Inflammatory macrophage (primary cell): ENCODE results near the gene C4B.
"Not testable (repeated sequence)": the region's sequence is repeated elsewhere in the genome, so short reads cannot be mapped to it uniquely, and the experiment has no call there.

Experiments
- DNase-seq, 2 donors: peaks; one replicate each; pipeline ENCODE4 v3.0.0-alpha.2; 2020 to 2022

C4B gene

GRCh38 chr6:31981744-31982143, 32.9 kb upstream of the C4B start, which contains the start of gene C4A:
TSS of gene C4A (plus strand) at chr6:31982057. CDS start at chr6:31982108, 51 bp downstream.
- DNase-seq, result not testable (repeated sequence)

GRCh38 chr6:31989363-31989762, 25.2 kb upstream of the C4B start:
- DNase-seq, result not testable (repeated sequence)

GRCh38 chr6:31994421-31994820, 20.2 kb upstream of the C4B start:
- DNase-seq, result not testable (repeated sequence)

- not testable (repeated sequence) for DNase-seq
Measured at GRCh38 chr6:31996385-31996784, 18.2 kb upstream of the C4B start.

- not testable (repeated sequence) for DNase-seq
Measured at GRCh38 chr6:32002546-32003268, 11.9 kb upstream of the C4B start.

- not testable (repeated sequence) for DNase-seq
Measured at GRCh38 chr6:32003301-32003700, 11.3 kb upstream of the C4B start.

GRCh38 chr6:32004393-32004792, 10.2 kb upstream of the C4B start:
- DNase-seq, result not testable (repeated sequence)

GRCh38 chr6:32004864-32005537, 9.6 kb upstream of the C4B start:
- not testable (repeated sequence) for DNase-seq

GRCh38 chr6:32005538-32005880, 9.1 kb upstream of the C4B start:
- DNase-seq, result not testable (repeated sequence)

GRCh38 chr6:32005991-32006529, 8.5 kb upstream of the C4B start:
- not testable (repeated sequence) for DNase-seq

GRCh38 chr6:32007086-32007485, 7.5 kb upstream of the C4B start:
- DNase-seq, result not testable (repeated sequence)

- not testable (repeated sequence) for DNase-seq
Measured at GRCh38 chr6:32008037-32008436, 6.6 kb upstream of the C4B start.

- not testable (repeated sequence) for DNase-seq
Measured at GRCh38 chr6:32008616-32009015, 6.0 kb upstream of the C4B start.

GRCh38 chr6:32009537-32009936, 5.1 kb upstream of the C4B start:
- not testable (repeated sequence) for DNase-seq

- DNase-seq, result not testable (repeated sequence)
Measured at GRCh38 chr6:32010856-32011530, 3.6 kb upstream of the C4B start.

GRCh38 chr6:32012941-32013617, 1.5 kb upstream of the C4B start:
- DNase-seq, result peak in 1 of 2 donors; percentile 1

GRCh38 chr6:32013738-32014137, 857 bp upstream of the C4B start:
- not testable (repeated sequence) for DNase-seq

GRCh38 chr6:32022100-32022499, 7.5 kb downstream of the C4B start:
- not testable (repeated sequence) for DNase-seq

- DNase-seq, result not testable (repeated sequence)
Measured at GRCh38 chr6:32028631-32029030, 14.0 kb downstream of the C4B start.

- DNase-seq, result not testable (repeated sequence)
Measured at GRCh38 chr6:32029553-32029952, 15.0 kb downstream of the C4B start.

- not testable (repeated sequence) for DNase-seq
Measured at GRCh38 chr6:32035283-32036013, 20.9 kb downstream of the C4B start.

GRCh38 chr6:32037136-32037535, 22.5 kb downstream of the C4B start:
- DNase-seq, result not testable (repeated sequence)
